Cardiac muscle cell (in vitro differentiated cells and primary cell): ENCODE data around the gene NHSL2. TPM values are rescaled to one million over a fixed set of nuclear protein-coding genes. Genes with fewer than 3 reads are reported as not detected.
A peak's percentile ranks its signal among the peaks of the same experiment; 100 is the strongest.

ENCODE experiments used
- DNase-seq, 2 donors: peaks; one replicate each; pipeline versions ENCODE4 v3.0.0 to v3.0.0-alpha.2; 2010 to 2017; ENCODE audit warnings: low read depth in 1 of 2, low spot score in 1 of 2
- H3K27ac ChIP-seq: fragments of 200-600 bp; sonication (generic); 2 replicates; pipeline ENCODE4 v1.5.1; 2016
- H3K27me3 ChIP-seq: fragments of 200-600 bp; sonication (generic); 2 replicates; pipeline ENCODE4 v1.6.0; 2016; ENCODE audit warnings: control low read depth
- H3K36me3 ChIP-seq: fragments of 200-600 bp; sonication (generic); 2 replicates; pipeline ENCODE4 v1.5.1; 2016; ENCODE audit warnings: control low read depth
- H3K4me1 ChIP-seq: fragments of 200-600 bp; sonication (generic); 2 replicates; pipeline ENCODE4 v1.8.1; 2017; ENCODE audit warnings: low read depth, mild to moderate bottlenecking, mixed run types
- H3K4me3 ChIP-seq: fragments of 200-600 bp; sonication (generic); 2 replicates; pipeline ENCODE4 v1.5.1; 2016; ENCODE audit warnings: mild to moderate bottlenecking
- H3K9me3 ChIP-seq: fragments of 200-600 bp; sonication (generic); 2 replicates; pipeline ENCODE4 v1.5.1; 2017; ENCODE audit warnings: low read depth, mild to moderate bottlenecking, control low read depth
- polyA plus RNA-seq: library from polyadenylated mRNA; unstranded; fragments of >200 nt; fragmentation: Nextera tagmentation; extraction: Ambion mirVana; gene quantifications from 2 replicates; pipeline ENCODE4 v1.2.1, GENCODE V29; 2016
- total RNA-seq: library from RNA; depleted of rRNA; stranded (reverse); fragments of >200 nt; gene quantifications from 2 replicates; pipeline ENCODE4 v1.2.3, GENCODE V29; 2016
- TF ChIP-seq, protein P1 (sequence below): IDR thresholded peaks from 2 replicates; pipeline ENCODE4 v1.5.1; 2012; ENCODE audit warnings: low read depth, mild to moderate bottlenecking, low read length

The NHSL2 gene
- total and polyA plus RNA-seq, 2 experiments from 2014 or later = 6.6 to 7.9 TPM

DNA sequence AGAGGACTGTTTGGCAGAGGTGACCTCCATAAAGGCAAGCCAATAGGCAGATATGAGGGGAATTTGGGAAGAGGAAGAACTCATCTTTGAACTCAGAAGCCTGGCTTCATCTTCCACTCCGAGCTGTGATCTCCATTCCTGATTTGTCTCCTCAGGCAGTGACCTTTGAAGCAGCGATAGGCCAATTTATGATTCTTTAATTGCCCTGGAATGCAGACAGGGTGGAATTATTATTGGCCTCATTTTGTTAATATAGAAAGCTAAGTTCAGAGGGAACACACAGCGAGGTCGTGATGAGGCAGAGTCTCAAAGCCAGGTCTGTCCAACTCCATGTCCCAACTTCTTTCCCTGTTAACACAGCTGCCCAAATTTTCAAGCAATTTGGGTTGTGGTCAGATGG lies 204.2 kb downstream of the NHSL2 start:
- Histone ChIP-seq H3K27me3 (no peaks in the 10 kb centered on the region), H3K9me3 (no peaks in the 10 kb centered on the region), H3K27ac (peak overlapping the region; percentile 64), H3K4me1 (peaks cover 22% of the 10 kb centered on the region), H3K4me3 (no peak overlapping the region), H3K36me3 (no peaks in the 10 kb centered on the region)
- TF ChIP-seq, protein P1, sequence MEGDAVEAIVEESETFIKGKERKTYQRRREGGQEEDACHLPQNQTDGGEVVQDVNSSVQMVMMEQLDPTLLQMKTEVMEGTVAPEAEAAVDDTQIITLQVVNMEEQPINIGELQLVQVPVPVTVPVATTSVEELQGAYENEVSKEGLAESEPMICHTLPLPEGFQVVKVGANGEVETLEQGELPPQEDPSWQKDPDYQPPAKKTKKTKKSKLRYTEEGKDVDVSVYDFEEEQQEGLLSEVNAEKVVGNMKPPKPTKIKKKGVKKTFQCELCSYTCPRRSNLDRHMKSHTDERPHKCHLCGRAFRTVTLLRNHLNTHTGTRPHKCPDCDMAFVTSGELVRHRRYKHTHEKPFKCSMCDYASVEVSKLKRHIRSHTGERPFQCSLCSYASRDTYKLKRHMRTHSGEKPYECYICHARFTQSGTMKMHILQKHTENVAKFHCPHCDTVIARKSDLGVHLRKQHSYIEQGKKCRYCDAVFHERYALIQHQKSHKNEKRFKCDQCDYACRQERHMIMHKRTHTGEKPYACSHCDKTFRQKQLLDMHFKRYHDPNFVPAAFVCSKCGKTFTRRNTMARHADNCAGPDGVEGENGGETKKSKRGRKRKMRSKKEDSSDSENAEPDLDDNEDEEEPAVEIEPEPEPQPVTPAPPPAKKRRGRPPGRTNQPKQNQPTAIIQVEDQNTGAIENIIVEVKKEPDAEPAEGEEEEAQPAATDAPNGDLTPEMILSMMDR = no peak
- no peak for DNase-seq

- no peaks in the 10 kb centered on the region for H3K27me3 ChIP-seq
- H3K36me3 ChIP-seq = no peaks in the 10 kb centered on the region
- peaks cover 22% of the 10 kb centered on the region for H3K4me1 ChIP-seq
- TF ChIP-seq, protein P1 = no peak
- DNase-seq = no peak
- H3K4me3 ChIP-seq = no peak overlapping the region
- no peaks in the 10 kb centered on the region for H3K9me3 ChIP-seq
- H3K27ac ChIP-seq = peak overlapping the region; percentile 64
These were observed 204.7 kb downstream of the NHSL2 start for GRCh38 chrX:72115380-72115779.

DNA sequence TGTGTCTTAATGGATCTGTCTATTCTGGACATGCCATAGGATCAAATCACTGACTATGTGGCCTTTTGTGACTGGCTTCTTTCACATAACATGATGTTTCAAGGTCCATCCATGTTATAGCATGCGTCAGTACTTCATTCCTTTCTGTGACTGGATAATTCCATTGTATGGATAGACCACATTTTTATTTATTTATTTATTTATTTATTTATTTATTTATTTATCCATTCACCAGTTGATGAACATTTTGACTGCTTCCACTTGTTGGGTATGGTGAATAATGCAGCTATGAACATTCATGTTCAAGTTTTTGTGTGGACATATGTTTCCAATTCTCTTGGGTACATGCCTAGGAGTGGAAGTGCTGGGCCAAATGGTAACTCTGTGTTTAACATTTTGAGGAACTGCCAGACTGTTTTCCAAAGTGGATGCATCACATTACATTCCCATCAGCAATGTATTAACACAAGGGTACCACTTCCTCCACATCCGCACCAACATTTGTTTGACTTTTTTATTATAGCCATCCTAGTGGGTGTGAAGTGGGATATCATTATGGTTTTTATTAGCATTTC lies 207.1 kb downstream of the NHSL2 start:
- H3K4me1 ChIP-seq = peaks cover 30% of the 10 kb centered on the region
- peak overlapping the region; percentile 15 for H3K27ac ChIP-seq
- TF ChIP-seq, protein P1 = no peak
- no peak for DNase-seq
- H3K4me3 ChIP-seq = no peak overlapping the region
- H3K9me3 ChIP-seq = no peaks in the 10 kb centered on the region
- no peaks in the 10 kb centered on the region for H3K36me3 ChIP-seq
- no peaks in the 10 kb centered on the region for H3K27me3 ChIP-seq

GRCh38 chrX:72120837-72121236 lies 210.2 kb downstream of the NHSL2 start:
- TF ChIP-seq, protein P1 = no peak
- Histone ChIP-seq H3K9me3 (no peaks in the 10 kb centered on the region), H3K4me1 (peaks cover 30% of the 10 kb centered on the region), H3K4me3 (no peak overlapping the region), H3K27me3 (no peaks in the 10 kb centered on the region), H3K27ac (peak overlapping the region; percentile 24), H3K36me3 (no peaks in the 10 kb centered on the region)
- DNase-seq = no peak

DNA sequence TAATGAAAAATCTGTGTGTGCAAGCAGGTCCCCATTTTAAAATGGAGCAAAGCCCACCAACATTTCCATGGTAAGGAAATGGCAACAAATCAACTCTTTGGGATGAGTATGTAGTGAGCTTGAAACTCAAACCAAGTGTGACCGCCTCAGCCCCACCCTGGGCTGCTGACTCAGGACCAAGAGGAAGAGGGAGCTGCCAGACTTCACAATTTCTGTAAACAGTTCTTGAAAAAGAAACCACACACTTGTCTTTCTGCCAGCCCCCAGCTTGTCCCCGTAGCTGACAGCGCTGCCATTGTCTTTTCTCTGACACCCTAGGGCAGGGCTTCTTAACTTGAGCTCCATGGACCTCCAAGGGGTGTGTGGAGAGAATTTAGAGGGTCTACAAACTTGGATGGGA lies 210.7 kb downstream of the NHSL2 start:
- peak overlapping the region; percentile 24 for H3K27ac ChIP-seq
- no peaks in the 10 kb centered on the region for H3K9me3 ChIP-seq
- no peaks in the 10 kb centered on the region for H3K36me3 ChIP-seq
- H3K4me1 ChIP-seq = peaks cover 29% of the 10 kb centered on the region
- H3K4me3 ChIP-seq = no peak overlapping the region
- DNase-seq = peak in 1 of 2 donors; percentile 63
- TF ChIP-seq, protein P1 = no peak
- H3K27me3 ChIP-seq = no peaks in the 10 kb centered on the region
